Nephron progenitor cell (in vitro differentiated cells): ENCODE results near the gene ASMTL.
"Not testable (repeated sequence)": the region's sequence is repeated elsewhere in the genome, so short reads cannot be mapped to it uniquely, and the experiment has no call there.

Experiments
- DNase-seq: peaks from one replicate; pipeline ENCODE4 v3.0.0; 2021
- H3K27ac Mint-ChIP-seq: 2 replicates; pipeline ENCODE4 v1.8.0; 2021; ENCODE audit warnings: mild to moderate bottlenecking, moderate library complexity, mixed read lengths
- H3K27me3 Mint-ChIP-seq: 2 replicates; pipeline ENCODE4 v1.8.0; 2021; ENCODE audit warnings: mild to moderate bottlenecking, low read depth, mixed read lengths; ENCODE audit not compliant: poor library complexity
- H3K36me3 Mint-ChIP-seq: 2 replicates; pipeline ENCODE4 v1.8.0; 2021; ENCODE audit warnings: low read depth, mixed read lengths
- H3K4me1 Mint-ChIP-seq: 2 replicates; pipeline ENCODE4 v1.8.0; 2021; ENCODE audit warnings: mixed read lengths
- H3K4me3 Mint-ChIP-seq: 2 replicates; pipeline ENCODE4 v1.8.0; 2021; ENCODE audit warnings: mild to moderate bottlenecking, moderate library complexity, mixed read lengths
- H3K9me3 Mint-ChIP-seq: 2 replicates; pipeline ENCODE4 v1.8.0; 2021; ENCODE audit warnings: mild to moderate bottlenecking, moderate library complexity, mixed read lengths
- CTCF ChIP-seq: fragments of 200-600 bp; sonication (generic); IDR thresholded peaks from 2 replicates; pipeline ENCODE4 v1.5.0; 2021; ENCODE audit warnings: antibody characterized with exemption

Gene ASMTL

GRCh38 chrX:1477229-1477628, 24.5 kb upstream of the ASMTL start:
- H3K36me3 Mint-ChIP-seq = peaks cover 6% of the 10 kb centered on the region
- H3K4me1 Mint-ChIP-seq = peaks cover 7% of the 10 kb centered on the region
- peaks cover 7% of the 10 kb centered on the region for H3K27me3 Mint-ChIP-seq
- H3K27ac Mint-ChIP-seq = no peak overlapping the region
- H3K4me3 Mint-ChIP-seq = no peak overlapping the region
- TF ChIP-seq CTCF = no peak
- peaks cover 41% of the 10 kb centered on the region for H3K9me3 Mint-ChIP-seq
- DNase-seq = no peak

GRCh38 chrX:1476682-1477081, 24.0 kb upstream of the ASMTL start:
- Mint-ChIP-seq H3K27me3 (peaks cover 7% of the 10 kb centered on the region), H3K9me3 (peaks cover 45% of the 10 kb centered on the region), H3K4me1 (peaks cover 3% of the 10 kb centered on the region), H3K4me3 (no peak overlapping the region), H3K36me3 (peaks cover 6% of the 10 kb centered on the region), H3K27ac (no peak overlapping the region)
- no peak for DNase-seq
- TF ChIP-seq CTCF = no peak

- Mint-ChIP-seq H3K27me3 (peaks cover 7% of the 10 kb centered on the region), H3K4me1 (peaks cover 4% of the 10 kb centered on the region), H3K27ac (no peak overlapping the region), H3K36me3 (peaks cover 6% of the 10 kb centered on the region), H3K4me3 (no peak overlapping the region), H3K9me3 (peaks cover 45% of the 10 kb centered on the region)
- DNase-seq = no peak
- TF ChIP-seq CTCF = no peak
Measured at GRCh38 chrX:1475881-1476280, 23.2 kb upstream of the ASMTL start.

GRCh38 chrX:1475481-1475880, 22.8 kb upstream of the ASMTL start:
- no peak for DNase-seq
- TF ChIP-seq CTCF = no peak
- H3K4me3 Mint-ChIP-seq = no peak overlapping the region
- peaks cover 4% of the 10 kb centered on the region for H3K4me1 Mint-ChIP-seq
- peaks cover 7% of the 10 kb centered on the region for H3K27me3 Mint-ChIP-seq
- peaks cover 45% of the 10 kb centered on the region for H3K9me3 Mint-ChIP-seq
- no peak overlapping the region for H3K27ac Mint-ChIP-seq
- peaks cover 6% of the 10 kb centered on the region for H3K36me3 Mint-ChIP-seq

- H3K4me1 Mint-ChIP-seq, H3K27me3 Mint-ChIP-seq, H3K36me3 Mint-ChIP-seq, DNase-seq, H3K4me3 Mint-ChIP-seq: not testable (repeated sequence)
- Mint-ChIP-seq H3K9me3 (peaks cover 36% of the 10 kb centered on the region), H3K27ac (peak overlapping the region; percentile 39)
Measured at GRCh38 chrX:1474593-1474992, 21.9 kb upstream of the ASMTL start.

- Mint-ChIP-seq H3K9me3 (peaks cover 23% of the 10 kb centered on the region), H3K36me3 (no peaks in the 10 kb centered on the region), H3K27me3 (peaks cover 7% of the 10 kb centered on the region), H3K4me3 (no peak overlapping the region), H3K4me1 (peaks cover 4% of the 10 kb centered on the region), H3K27ac (no peak overlapping the region)
- TF ChIP-seq CTCF = no peak
- no peak for DNase-seq
Measured at GRCh38 chrX:1472975-1473374, 20.3 kb upstream of the ASMTL start.
